HG03354 (cell line): Measurements from ENCODE around the gene PHKG2.

Experiments
- ATAC-seq: cut with Tn5 transposase; IDR thresholded peaks from one replicate; pipeline ENCODE4 v1.9.1; 2021; ENCODE audit warnings: mild to moderate bottlenecking; ENCODE audit not compliant: unreplicated experiment, poor library complexity, severe bottlenecking

The PHKG2 gene

DNA sequence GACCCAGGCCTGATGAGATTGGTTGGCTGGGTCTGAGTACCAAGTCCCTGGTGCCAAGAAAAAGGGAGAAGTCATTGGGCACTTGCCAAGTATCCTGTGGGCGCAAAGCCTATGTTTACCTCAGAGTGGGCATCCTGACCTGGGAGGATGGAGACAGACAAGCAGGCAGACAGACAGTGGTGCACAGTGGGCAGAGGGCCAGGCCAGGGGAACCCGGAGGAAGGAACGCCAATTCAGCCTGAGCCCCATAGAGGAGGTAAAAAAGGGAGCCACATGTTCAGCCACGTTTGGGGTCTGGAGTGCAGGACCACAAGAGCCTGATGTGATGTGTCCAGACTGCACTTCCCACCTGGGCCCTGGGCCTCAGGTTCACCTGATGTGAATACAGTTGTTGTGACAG, 5.4 kb downstream of the PHKG2 start:
- no peak for ATAC-seq

DNA sequence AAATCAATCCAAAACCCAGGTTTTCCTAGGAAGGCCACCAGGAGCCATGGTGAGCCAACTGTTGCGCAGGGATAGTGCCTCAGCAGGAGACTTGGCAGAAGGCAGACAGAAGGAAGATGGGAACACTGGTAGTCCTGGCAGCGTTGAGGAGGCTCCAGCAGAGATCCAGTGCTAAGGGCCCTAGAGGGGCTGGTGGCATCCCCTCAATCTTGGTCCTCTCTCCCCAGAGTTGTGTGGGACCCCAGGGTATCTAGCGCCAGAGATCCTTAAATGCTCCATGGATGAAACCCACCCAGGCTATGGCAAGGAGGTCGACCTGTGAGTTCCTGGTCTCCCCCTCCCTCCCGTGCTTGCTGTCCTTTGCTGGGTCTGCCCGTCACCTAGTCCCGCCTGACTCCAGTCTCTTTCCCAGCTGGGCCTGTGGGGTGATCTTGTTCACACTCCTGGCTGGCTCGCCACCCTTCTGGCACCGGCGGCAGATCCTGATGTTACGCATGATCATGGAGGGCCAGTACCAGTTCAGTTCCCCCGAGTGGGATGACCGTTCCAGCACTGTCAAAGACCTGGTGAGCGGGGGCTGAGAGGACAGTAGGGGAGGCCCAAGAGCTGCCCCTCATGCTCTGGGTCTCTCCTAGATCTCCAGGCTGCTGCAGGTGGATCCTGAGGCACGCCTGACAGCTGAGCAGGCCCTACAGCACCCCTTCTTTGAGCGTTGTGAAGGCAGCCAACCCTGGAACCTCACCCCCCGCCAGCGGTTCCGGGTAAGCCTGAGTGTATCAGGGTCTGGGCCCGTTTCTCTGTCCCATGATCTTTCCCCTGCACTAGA, 7.9 kb downstream of the PHKG2 start:
- no peak for ATAC-seq

DNA sequence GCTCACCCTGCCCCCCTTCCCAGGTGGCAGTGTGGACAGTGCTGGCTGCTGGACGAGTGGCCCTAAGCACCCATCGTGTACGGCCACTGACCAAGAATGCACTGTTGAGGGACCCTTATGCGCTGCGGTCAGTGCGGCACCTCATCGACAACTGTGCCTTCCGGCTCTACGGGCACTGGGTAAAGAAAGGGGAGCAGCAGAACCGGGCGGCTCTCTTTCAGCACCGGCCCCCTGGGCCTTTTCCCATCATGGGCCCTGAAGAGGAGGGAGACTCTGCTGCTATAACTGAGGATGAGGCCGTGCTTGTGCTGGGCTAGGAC, 8.5 kb downstream of the PHKG2 start:
- ATAC-seq, result no peak

DNA sequence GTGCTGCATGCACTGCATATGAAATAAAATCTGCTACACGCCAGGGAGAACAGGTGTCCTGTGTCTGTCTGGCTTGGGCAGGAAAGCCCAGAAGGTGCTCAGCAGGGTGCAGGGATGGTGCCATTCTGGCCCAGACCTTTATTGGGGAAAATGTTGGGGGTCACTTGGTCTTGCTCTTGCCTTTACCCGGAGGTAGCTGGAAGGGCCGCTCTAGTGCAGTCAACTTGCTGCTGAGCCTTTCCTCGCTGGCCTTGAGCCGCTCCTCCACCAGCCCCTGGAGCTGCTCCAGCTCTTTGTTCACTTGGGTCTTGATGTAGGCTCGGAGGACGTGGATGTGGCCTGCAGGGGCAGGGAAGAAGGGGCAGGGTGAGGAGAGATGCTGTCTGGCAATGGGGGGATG, 9.1 kb downstream of the PHKG2 start:
- no peak for ATAC-seq

DNA sequence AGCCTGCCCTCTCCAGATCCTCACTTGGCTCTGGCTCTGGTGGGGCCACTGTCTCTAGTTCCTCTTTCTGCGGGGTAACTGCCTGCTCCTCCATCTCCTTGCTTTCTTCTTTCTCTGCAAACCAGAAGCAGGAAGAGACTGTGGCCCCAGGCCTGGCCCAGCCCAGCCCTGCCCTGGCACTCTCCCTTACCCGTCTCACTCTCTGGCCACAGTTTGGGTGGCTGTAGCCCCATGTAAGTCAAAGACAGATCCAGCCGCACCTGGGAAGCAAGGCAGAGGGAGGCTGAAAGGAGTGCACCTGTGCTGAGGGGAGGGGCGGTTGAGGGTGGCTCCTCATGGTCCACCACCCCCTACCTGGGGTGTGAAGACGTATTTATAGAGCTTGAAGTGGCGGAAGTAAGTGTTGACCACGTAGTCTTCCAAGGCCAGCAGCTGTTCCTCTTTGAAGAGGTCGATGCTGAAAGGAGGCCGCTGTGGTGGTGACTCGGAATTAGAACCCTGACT, 10.8 kb downstream of the PHKG2 start:
- no peak for ATAC-seq

DNA sequence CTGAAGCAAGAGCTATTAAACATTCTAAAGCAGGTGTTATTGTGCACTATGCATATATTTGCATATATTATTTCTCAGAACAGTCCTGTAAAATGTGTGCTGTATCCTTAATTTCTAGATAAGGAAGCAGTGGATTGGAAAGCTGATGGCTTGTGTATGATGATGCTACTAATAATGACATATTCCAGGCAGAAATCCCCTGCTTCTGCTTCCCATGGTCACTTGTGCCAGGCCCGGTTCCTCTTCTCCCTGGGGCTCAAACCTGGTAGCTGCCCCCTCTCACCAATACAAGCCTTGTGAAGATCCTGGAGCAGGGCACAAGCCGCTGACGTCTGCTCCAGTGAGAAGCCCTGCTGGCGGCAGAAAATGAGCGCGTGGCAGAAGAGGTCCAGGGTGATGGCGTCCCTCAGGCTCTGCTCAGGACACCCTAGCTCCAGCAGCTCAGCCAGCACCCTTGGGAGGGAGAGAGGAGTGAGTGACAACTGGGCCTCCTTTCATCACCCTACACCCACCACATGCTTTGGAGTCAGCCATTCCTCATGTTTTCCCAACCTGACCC, 11.9 kb downstream of the PHKG2 start:
- ATAC-seq, result no peak

DNA sequence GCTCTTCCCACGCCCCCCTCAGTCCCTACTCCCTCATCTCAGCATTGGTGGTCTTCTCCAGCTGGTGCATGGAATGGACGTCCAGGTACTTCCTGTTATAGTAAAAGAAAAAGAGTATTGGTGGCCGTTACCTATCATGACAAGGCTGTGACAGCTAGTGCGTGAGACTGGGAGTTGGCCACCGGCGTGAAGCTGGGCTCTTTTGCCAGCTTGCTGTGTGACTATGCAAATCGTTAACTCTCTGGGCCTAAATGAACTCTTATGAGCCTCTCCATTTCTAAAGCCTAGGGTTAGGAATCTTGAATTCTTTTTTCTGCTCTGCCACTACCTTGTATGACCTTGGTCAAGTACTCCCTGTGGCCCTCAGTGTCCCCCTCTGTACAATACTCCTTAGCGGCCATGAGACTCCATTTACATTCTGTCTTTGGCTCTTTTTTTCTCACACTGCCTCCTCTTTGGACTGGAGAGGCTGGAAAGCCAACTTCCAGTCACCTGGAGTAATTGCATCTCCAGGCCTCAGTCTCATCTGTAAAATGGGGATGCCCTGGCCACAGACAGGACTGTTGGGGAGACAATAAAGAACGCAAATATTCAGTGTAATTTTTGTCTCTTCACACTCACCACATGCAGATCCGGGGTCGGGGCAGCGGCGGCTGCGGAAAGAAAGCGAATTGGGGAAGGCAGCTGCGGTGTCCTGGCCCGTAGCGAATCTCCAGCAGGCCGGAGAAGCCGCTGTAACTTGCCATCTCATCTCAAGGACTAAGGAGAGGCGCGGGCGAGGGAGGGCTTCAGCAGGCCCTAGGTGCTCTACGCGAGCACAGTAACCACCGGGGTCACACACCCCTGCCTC, 12.6 kb downstream of the PHKG2 start:
- ATAC-seq, result no peak

DNA sequence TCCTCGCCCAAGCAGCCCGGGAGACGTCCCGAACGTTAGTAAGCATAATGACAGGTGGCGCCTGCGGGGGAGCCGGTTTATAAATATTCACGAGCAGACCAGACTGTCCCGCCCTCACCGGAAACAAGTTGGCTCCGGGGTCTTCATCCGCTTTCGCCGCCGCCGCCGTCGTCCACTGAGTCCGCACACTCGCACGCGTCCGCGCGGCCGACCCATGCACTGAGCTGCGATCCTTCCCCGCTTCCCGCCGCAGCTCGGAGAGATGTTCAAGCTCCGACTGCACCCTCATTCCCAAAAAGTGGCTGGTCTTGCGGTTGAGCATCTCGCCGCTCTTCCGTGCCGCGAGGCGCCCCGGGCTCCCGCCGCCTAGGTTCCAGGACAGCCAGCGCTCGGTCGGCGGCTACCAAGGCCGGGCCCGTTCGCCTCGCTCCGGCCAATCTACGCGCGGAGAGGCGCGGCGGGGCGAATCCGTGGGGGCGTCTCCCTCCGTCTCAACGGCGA, 13.3 kb downstream of the PHKG2 start:
- ATAC-seq, result peak; percentile 42

DNA sequence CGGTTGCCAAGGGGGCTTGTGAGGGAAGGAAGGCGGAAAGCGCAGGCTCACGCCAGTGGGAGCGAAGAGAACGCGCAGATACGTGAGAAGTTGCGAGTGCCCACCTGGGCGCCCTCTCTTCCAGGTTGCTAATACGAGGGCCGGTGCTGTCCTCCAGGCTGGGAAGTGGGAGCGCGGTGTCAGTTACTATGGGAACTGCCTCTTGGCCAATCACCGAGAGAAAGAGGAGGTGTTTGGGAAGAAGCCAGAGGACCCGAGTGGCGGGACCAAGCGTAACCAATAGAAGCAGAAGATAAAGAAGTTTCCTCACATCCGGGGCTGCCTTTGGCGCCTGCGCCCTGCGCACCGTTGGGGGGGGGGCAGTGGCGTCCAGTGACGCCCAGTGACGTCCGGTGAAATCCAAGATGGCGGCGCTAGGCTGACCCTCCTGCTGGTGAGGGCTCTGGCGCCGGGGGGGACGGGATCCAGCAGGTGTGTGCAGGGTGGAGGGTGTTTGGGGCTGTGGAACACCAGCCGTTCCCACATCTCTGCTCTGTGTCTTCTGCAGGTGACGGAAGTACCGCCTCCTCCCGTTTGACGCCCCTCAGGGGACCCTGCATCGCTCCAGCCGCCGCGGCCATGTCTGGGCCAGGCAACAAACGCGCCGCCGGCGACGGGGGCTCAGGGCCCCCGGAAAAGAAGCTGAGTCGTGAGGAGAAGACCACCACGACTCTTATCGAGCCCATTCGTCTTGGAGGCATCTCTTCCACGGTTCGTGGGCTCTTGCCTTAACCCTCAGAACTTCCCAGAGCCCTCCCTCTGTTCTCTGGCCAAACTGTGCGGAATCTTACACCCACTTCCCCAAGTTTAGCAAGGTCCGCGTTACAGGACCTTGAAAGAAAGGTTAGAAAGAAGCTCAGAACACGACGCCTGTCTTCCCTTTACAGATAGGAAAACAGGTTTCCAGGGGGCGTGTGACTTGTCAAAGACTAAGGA, 14.0 kb downstream of the PHKG2 start, which contains the start of the genes CFAP119 and RNF40:
Gene CFAP119 (minus strand): TSS at position 135 of the 975 bp plus-strand sequence. CDS start 314 bp downstream, outside the sequence.
Gene RNF40 (plus strand): TSS at position 395 of the 975 bp plus-strand sequence. CDS start 224 bp downstream, at position 619.
- peak; percentile 90 for ATAC-seq

DNA sequence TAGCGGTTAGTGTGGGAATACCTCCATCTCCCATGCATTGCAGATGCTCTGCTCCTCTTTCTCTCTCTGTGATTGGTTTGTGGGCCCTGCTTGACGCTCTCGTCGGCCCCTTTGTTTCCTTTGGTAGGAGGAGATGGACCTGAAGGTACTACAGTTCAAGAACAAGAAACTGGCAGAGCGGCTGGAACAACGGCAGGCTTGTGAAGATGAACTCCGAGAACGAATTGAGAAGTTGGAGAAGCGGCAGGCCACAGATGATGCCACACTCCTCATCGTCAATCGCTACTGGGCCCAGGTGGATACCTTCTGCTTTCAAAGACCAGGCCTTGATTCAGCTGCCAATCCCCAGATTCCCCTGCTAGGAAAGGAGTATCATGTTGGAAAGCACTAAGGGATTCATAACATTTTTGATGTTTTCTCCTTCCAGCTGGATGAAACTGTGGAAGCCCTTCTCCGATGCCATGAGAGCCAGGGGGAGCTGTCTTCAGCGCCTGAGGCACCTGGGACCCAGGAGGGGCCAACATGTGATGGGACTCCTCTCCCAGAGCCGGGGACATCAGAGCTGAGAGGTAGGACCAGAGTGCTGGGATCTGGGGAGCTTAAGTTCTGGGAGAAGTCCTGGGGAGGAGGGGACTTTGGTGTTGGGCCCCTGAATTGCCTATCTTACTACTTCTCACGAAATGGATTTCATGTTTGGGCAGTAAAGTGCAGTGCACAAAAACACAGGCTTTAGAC, 14.9 kb downstream of the PHKG2 start:
- no peak for ATAC-seq

DNA sequence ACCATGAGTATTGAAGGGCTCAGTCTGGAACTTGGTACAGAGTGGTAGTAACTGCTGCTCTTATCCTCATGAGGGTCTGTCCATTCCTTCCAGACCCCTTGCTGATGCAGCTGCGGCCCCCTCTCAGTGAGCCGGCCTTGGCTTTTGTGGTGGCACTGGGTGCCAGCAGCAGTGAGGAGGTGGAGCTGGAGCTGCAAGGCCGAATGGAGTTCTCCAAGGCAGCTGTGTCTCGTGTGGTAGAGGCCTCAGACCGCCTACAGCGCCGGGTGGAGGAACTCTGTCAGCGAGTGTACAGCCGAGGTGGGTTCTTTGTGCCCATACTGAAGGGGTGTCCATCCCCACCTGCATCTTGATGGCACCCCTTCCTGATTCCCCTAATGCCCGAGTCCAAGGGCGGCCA, 15.9 kb downstream of the PHKG2 start:
- no peak for ATAC-seq

DNA sequence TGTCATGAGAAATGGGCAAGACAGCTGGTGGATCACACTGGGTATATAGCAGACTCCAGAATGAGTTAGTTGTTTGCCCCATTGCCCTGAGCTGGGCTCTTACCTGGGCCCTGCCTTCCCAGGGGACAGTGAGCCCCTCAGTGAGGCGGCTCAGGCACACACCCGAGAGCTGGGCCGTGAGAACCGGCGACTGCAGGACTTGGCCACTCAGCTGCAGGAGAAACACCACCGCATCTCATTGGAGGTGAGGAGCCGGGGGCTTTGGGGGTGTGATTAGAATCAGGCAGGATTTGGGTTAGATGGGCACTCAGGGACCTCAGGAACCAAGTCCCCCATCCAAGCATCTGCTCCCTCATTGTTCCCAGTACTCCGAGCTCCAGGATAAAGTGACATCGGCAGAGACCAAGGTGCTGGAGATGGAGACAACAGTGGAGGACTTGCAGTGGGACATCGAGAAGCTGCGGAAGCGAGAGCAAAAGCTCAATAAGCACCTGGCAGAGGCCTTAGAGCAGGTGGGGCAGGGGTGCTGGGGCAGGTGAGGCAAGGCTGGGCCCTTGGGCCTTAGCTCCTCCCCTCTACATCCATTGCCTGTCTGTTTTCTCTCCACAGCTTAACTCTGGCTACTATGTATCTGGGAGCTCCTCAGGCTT, 16.7 kb downstream of the PHKG2 start:
- no peak for ATAC-seq

DNA sequence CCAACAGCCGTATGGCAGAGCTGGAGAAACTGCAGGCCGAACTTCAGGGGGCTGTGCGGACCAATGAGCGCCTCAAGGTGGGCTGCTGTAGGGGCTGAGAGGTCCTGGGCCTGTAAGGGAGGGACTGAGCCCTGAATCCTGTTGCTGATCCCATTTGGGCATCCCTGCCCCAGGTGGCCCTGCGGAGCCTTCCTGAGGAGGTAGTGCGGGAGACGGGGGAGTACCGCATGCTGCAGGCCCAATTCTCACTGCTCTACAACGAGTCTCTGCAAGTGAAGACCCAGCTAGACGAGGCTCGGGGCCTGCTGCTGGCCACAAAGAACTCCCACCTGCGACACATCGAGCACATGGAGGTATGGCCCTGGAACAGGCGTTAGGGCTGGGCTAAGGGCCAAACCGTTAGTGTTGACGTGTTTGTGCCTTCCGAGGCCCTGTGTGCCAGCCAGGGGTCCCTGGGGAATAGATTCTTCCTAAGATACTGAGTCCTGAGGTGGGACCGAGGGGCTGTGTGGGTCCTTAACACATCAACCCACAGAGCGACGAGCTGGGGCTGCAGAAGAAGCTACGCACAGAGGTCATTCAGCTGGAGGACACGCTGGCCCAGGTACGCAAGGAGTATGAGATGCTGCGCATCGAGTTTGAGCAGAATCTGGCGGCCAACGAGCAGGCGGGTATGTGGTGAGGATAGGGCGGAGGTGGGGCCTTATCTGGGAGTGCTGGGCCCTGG, 18.1 kb downstream of the PHKG2 start:
- no peak for ATAC-seq

DNA sequence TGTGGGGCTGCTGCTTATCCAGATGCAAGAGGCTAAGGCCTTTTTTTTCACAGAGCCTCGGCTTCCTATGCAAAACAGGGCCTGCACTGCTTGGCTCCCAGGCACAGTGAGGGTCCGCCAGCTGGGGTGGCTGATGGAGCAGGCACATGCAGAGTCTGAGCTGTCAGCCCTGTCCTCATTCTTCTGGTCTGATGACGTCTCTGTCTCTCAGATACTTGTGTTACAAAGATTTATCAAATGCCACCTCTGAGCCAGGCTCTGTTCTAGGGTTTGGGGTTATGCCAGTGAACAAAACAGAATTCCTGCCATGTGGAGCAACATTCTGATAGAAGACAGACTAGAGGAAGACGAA, 18.7 kb downstream of the PHKG2 start:
- no peak for ATAC-seq

DNA sequence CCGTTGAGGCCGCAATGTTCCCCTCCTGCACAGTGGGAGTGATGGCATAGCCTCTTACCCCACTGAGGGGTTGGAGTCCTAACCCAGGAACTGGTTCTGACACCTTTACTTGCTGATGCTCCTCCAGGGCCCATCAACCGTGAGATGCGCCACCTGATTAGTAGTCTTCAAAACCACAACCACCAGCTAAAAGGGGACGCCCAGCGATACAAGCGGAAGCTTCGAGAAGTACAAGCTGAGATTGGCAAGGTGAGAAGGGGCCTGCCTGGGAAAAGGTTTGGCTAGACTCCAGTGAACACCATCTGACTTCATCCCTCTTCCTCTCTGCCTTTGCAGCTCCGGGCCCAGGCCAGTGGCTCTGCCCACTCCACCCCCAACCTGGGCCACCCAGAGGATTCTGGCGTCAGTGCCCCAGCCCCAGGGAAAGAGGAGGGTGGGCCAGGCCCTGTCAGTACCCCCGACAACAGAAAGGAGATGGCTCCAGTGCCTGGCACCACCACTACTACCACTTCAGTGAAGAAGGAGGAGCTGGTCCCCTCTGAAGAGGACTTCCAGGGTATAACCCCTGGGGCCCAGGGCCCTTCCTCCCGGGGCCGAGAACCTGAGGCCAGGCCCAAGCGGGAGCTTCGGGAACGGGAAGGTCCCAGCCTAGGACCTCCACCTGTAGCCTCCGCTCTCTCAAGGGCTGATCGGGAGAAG, 19.7 kb downstream of the PHKG2 start:
- no peak for ATAC-seq

DNA sequence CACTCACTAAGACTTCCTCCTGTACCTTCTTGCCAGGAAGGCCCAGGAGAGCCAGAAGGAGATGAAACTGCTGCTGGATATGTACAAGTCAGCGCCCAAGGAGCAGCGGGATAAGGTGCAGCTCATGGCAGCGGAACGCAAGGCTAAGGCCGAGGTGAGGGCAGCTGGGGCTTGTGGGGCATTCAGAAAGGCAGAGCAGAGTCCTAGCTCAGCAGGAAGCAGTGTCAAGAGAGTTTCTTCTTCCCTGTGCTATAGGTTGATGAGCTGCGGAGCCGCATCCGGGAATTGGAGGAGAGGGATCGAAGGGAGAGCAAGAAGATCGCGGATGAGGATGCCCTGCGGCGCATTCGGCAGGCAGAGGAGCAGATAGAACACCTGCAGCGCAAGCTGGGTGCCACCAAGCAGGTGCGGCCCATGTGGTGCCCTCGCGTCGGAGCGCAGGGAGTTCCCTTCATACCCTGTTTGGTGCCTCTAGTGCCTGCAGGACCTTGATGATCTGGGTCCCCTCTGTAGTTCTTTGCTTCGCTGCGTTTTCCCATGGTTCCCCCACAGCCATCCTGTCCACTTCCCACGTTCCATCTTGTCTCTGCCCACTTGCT, 20.5 kb downstream of the PHKG2 start:
- no peak for ATAC-seq
